Fibroblast of the aortic adventitia (primary cell): ENCODE results near the gene PAPPA. TPM values are rescaled to one million over a fixed set of nuclear protein-coding genes. Genes with fewer than 3 reads are reported as not detected.

ENCODE experiments used
- DNase-seq: peaks from one replicate; pipeline ENCODE4 v3.0.0-alpha.2; 2010; ENCODE audit warnings: low read depth
- H3K4me3 ChIP-seq: 2 replicates; pipeline ENCODE4 v1.5.1; 2011; ENCODE audit warnings: low read depth, mild to moderate bottlenecking, control low read depth, low read length, moderate library complexity
- total RNA-seq: library from RNA; depleted of rRNA; stranded (reverse); fragments of >200 nt; gene quantifications from 2 replicates; pipeline ENCODE4 v1.2.3, GENCODE V29; 2012; ENCODE audit warnings: low replicate concordance
- TF ChIP-seq, protein P1 (sequence below): IDR thresholded peaks from 2 replicates; pipeline ENCODE4 v1.5.1; 2011; ENCODE audit warnings: mild to moderate bottlenecking, low read length, control low read depth, inconsistent platforms; ENCODE audit not compliant: insufficient read depth

Gene PAPPA
- total RNA-seq, 1 donor: 80.5 TPM

DNA sequence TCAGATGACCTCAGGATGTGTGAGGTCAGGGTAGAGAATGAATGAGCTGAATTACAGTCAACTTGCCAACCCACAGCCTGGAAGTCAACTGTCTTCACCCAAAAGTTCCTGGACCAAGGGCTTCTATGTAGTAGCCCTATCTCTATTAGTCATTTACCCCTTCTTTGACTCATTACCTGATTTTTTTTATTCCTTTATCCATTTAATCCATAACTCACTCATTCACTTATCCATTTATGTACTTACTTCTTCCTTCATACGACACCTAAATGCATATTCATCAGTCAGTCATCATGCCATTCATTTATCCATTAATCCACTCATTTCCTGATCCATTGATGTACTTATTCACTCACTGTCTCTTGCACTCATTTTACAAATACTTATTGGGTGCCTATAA lies 212.7 kb downstream of the PAPPA start:
- no peak overlapping the region for H3K4me3 ChIP-seq
- peak; percentile 19 for DNase-seq
- TF ChIP-seq, protein P1, sequence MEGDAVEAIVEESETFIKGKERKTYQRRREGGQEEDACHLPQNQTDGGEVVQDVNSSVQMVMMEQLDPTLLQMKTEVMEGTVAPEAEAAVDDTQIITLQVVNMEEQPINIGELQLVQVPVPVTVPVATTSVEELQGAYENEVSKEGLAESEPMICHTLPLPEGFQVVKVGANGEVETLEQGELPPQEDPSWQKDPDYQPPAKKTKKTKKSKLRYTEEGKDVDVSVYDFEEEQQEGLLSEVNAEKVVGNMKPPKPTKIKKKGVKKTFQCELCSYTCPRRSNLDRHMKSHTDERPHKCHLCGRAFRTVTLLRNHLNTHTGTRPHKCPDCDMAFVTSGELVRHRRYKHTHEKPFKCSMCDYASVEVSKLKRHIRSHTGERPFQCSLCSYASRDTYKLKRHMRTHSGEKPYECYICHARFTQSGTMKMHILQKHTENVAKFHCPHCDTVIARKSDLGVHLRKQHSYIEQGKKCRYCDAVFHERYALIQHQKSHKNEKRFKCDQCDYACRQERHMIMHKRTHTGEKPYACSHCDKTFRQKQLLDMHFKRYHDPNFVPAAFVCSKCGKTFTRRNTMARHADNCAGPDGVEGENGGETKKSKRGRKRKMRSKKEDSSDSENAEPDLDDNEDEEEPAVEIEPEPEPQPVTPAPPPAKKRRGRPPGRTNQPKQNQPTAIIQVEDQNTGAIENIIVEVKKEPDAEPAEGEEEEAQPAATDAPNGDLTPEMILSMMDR: no peak

DNA sequence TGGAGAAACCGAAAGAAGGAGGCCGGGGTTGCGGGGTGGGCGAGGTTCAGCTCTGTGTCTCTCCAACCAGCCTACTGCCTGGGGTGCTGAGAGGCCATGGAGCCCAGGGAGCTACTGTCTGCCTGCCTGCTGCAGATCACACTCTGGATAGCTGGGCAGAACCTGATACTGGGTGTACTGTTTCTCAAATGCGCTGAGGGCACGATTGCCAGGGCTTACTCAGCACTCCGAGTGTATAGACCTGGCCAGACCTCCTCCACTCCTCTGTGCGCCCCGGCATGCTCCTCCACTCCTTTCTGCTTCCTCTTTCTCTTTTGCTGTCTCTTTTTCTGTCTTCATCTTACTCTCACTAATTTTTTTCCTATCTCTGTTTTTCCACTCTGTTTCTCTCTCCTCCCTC lies 215.1 kb downstream of the PAPPA start:
- TF ChIP-seq, protein P1: no peak
- no peak for DNase-seq
- no peak overlapping the region for H3K4me3 ChIP-seq

DNA sequence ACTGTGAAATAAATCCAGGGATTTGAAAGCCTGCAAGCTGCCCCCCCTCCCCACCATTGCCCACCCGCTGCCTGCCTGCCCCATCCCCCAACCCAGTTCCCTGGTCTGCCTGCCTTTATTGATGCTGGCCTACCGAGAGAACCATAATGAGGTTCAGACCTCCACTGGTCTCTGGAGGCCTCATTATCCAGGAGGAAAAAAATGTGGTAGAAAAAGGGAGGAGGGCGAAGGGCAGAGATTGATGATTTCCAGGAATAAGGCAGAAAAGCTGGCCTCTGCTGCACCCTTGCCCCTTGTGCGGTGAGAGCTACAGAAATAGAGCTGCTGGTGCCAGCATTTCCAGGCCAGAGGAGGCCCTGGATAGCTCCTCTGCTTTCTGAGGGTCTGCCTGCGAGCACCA lies 216.1 kb downstream of the PAPPA start:
- TF ChIP-seq, protein P1: no peak

DNA sequence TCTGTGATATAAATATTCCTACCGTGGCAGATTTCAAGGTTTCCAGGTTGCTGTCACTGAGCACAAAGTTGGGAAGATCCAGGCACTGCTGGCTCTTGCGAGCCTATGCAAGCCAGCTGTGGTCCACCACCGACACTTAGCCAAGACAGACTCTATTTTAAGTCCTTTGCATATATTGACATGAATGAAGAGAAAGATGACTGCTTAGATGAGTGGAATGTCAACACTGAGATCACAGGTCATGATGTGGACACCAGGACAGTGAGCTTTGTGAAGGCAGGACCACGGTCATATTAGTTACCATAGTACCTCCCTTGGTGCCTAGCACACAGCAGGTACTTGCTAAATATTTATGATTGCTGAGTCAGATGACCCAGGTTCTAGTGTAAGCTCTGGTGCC lies 217.0 kb downstream of the PAPPA start:
- no peak for DNase-seq
- H3K4me3 ChIP-seq: no peak overlapping the region
- TF ChIP-seq, protein P1: no peak

More for the DNA sequence above, 216.1 kb downstream of the PAPPA start:
- no peak overlapping the region for H3K4me3 ChIP-seq
- no peak for DNase-seq

DNA sequence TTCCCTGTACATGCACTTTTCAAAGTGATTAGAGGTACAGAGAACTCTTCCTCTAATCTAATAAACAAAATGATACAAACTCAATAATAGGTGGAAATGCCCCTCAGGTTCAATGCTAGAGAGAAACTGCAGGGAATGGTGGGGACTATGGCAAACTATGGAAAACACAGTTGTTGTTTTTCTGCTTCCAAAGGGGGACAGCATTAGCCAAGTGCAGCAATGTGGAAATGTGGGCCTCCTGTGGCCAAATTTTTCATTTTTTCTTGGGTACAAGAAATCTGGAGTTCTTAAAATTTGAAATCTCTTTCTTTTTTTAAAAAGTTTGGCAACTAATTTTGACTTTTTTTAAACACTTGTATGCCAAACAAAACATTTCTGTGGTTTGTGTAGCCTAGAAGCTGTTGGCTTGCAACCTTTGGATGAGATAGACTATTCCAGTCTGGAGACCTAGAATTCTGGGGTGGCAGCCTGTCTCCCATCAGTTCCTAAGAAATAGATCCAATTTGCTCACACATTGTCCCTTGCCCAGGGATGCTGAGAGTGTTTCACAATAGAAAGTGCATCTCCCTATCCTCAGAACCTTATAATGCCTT lies 218.6 kb downstream of the PAPPA start:
- peak; percentile 74 for DNase-seq
- H3K4me3 ChIP-seq: no peak overlapping the region
- TF ChIP-seq, protein P1: peak; percentile 3

DNA sequence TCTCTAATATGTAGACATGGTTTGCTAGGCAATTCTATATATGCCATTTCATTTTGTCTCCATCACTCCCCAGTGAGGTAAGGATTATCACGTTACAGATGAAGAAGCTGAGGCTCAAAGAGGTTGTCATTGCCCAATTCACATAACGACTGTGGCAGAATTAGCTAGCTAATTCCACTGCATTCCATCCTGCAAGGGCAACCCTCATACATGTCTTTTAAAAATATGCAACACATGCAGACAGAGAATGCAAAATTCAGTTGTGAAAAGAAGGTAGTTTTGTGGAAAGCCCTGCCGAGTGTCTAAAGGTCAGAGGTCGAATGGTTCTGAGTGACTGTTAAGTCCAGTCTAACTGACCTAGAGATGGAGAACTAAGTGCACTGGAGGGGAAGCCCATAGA lies 219.2 kb downstream of the PAPPA start:
- DNase-seq: no peak
- TF ChIP-seq, protein P1: no peak
- no peak overlapping the region for H3K4me3 ChIP-seq

DNA sequence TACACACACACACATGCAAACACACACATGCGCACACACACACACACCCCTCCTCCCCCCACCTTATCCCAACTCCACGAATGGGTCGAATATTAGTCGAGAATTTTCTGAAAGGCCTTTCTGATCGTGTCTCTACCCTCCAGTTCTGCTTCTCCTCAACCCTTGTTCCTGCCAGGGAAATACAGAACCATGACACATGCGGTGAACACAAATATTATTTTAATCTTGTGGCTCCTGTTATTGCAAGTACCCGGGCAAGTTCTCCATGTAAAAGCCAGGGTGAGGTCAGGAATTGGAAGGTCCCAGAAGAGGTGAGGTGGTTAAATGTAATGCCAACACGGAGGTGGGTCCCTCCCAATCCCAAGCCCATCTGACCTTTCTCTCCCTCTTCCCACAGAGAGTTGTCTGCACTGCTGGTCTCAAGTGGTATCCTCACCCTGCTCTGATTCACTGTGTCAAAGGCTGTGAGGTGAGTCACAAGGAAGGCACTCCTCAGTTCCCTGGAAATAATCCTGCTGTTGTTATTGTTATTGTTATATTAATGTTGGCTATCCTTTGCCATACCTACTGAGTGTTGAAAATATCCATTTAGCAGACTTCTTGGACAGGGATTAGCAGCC lies 223.7 kb downstream of the PAPPA start:
- TF ChIP-seq, protein P1: no peak
- DNase-seq: peak; percentile 67
- no peak overlapping the region for H3K4me3 ChIP-seq
